OCI-LY3 (cell line): ENCODE data around the gene NFX1.

Experiments
- H2AFZ ChIP-seq: fragments of 200-600, 300-600 bp; shearing (Covaris generic); 2 replicates; pipeline ENCODE4 v1.6.0; 2014; ENCODE audit warnings: antibody characterized with exemption, low read depth, low read length
- H3K27ac ChIP-seq: fragments of 200-600, 300-600 bp; sonication (generic); 2 replicates; pipeline ENCODE4 v1.5.1; 2014; ENCODE audit warnings: mild to moderate bottlenecking, low read length, moderate library complexity, mixed read lengths
- H3K27me3 ChIP-seq: fragments of 200-600, 300-600 bp; sonication (generic); 2 replicates; pipeline ENCODE4 v1.6.1; 2014; ENCODE audit warnings: low read depth, low read length, mixed read lengths
- H3K36me3 ChIP-seq: fragments of 200-600, 300-600 bp; sonication (generic); replicated peaks from 2 replicates; pipeline ENCODE3; 2014; ENCODE audit warnings: low read depth, low read length, mixed read lengths
- H3K4me1 ChIP-seq: fragments of 300-600, 200-600 bp; sonication (generic); 2 replicates; pipeline ENCODE4 v1.6.1; 2014; ENCODE audit warnings: low read length, mixed read lengths
- H3K4me2 ChIP-seq: fragments of 200-600, 300-600 bp; sonication (generic); 2 replicates; pipeline ENCODE4 v1.6.1; 2014; ENCODE audit warnings: low read length, mixed read lengths
- H3K4me3 ChIP-seq: fragments of 300-600, 200-600 bp; sonication (generic); 2 replicates; pipeline ENCODE4 v1.5.1; 2014; ENCODE audit warnings: antibody characterized with exemption, mild to moderate bottlenecking, low read length, moderate library complexity
- H3K79me2 ChIP-seq: fragments of 300-600, 200-600 bp; shearing (Covaris generic); 2 replicates; pipeline ENCODE4 v1.6.1; 2014; ENCODE audit warnings: mild to moderate bottlenecking, low read length, mixed read lengths
- H3K9ac ChIP-seq: fragments of 300-600, 200-600 bp; shearing (Covaris generic); 2 replicates; pipeline ENCODE4 v1.6.0; 2014; ENCODE audit warnings: mild to moderate bottlenecking, low read length, moderate library complexity
- H3K9me3 ChIP-seq: fragments of 200-600, 300-600 bp; shearing (Covaris generic); 2 replicates; pipeline ENCODE4 v1.6.1; 2014; ENCODE audit warnings: low read length, mixed read lengths; ENCODE audit not compliant: insufficient read depth
- H4K20me1 ChIP-seq: fragments of 200-600, 300-600 bp; sonication (generic); 2 replicates; pipeline ENCODE4 v1.6.1; 2016; ENCODE audit warnings: low read length, mixed read lengths; ENCODE audit not compliant: insufficient read depth
- EZH2phosphoT487 ChIP-seq: fragments of 200-600 bp; shearing (Covaris generic); IDR thresholded peaks from 2 replicates; pipeline ENCODE4 v1.6.1; 2018; ENCODE audit warnings: antibody characterized with exemption, mixed run types, low read depth
- TF ChIP-seq, protein P1 (sequence below): fragments of 200-600, 300-600 bp; sonication (generic); IDR thresholded peaks from 2 replicates; pipeline ENCODE4 v1.5.1; 2014; ENCODE audit warnings: antibody characterized with exemption, low read length, low read depth

NFX1 gene

DNA sequence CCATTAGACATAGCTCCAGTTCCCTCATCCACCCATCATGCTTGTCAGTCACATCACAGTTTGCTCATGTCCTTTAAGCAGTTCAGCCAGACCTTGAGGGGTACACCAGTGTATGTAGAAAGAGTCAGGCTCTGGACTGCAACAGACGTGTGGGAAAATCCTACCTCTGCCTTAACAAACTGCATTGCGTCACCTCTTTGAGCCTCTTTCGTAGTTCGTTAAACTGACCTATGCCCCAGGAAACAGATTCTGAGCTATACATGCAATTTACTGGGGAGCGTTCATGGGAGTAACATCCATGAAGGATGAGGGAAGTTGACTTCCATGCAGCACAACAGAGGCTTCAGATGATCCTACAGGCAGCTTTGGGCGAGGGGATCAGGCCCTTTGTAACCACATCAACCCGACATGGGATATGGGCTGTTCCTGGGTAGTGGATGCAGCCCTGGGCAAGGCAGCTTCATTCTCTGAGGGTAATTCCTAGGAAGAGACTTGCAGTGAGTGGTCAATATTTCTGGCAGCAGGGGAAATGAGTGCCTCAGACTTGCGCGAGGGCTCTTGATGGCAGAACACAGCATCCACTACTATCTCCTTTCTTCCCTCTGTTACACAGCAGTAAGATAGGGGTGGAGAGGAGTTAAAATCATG, 46.1 kb upstream of the NFX1 start:
- H3K4me2 ChIP-seq: no peak overlapping the region
- H3K27me3 ChIP-seq: no peaks in the 10 kb centered on the region
- no peaks in the 10 kb centered on the region for H3K9me3 ChIP-seq
- H3K27ac ChIP-seq: no peak overlapping the region
- TF ChIP-seq, protein P1, sequence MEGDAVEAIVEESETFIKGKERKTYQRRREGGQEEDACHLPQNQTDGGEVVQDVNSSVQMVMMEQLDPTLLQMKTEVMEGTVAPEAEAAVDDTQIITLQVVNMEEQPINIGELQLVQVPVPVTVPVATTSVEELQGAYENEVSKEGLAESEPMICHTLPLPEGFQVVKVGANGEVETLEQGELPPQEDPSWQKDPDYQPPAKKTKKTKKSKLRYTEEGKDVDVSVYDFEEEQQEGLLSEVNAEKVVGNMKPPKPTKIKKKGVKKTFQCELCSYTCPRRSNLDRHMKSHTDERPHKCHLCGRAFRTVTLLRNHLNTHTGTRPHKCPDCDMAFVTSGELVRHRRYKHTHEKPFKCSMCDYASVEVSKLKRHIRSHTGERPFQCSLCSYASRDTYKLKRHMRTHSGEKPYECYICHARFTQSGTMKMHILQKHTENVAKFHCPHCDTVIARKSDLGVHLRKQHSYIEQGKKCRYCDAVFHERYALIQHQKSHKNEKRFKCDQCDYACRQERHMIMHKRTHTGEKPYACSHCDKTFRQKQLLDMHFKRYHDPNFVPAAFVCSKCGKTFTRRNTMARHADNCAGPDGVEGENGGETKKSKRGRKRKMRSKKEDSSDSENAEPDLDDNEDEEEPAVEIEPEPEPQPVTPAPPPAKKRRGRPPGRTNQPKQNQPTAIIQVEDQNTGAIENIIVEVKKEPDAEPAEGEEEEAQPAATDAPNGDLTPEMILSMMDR: no peak
- TF ChIP-seq EZH2phosphoT487: no peak
- peaks cover 6% of the 10 kb centered on the region for H3K36me3 ChIP-seq
- H2AFZ ChIP-seq: no peak overlapping the region
- no peaks in the 10 kb centered on the region for H4K20me1 ChIP-seq
- no peak overlapping the region for H3K9ac ChIP-seq
- H3K4me1 ChIP-seq: peaks cover 3% of the 10 kb centered on the region; the same call in 1 of the 2 replicates
- no peak overlapping the region for H3K4me3 ChIP-seq
- H3K79me2 ChIP-seq: no peaks in the 10 kb centered on the region

DNA sequence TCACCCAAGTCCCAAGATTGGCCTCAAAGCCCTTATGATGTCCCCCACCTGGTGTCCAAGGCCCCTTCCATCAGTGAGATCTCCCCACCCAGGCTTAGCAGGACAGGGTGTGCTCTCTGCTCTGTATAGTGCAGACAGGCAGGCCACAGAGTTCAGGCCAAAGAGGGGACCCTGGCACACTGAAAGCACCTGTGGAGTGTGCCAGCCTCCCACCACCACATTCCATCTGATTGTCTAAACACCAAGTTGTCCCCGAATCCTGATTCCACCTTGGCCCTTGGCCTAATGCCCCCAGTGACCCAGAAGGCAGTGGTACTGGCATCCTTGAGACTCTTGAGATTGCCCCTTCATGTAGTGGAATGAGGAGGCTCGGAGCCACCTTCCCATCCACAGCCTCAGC, 45.0 kb upstream of the NFX1 start:
- Histone ChIP-seq H4K20me1 (no peaks in the 10 kb centered on the region), H3K4me3 (no peak overlapping the region), H3K27ac (no peak overlapping the region), H3K9me3 (no peaks in the 10 kb centered on the region), H3K4me1 (peaks cover 4% of the 10 kb centered on the region; the same call in 1 of the 2 replicates), H3K36me3 (peaks cover 11% of the 10 kb centered on the region), H2AFZ (no peak overlapping the region), H3K27me3 (no peaks in the 10 kb centered on the region), H3K4me2 (no peak overlapping the region), H3K9ac (no peak overlapping the region), H3K79me2 (no peaks in the 10 kb centered on the region)
- TF ChIP-seq, protein P1: no peak
- no peak for TF ChIP-seq EZH2phosphoT487

DNA sequence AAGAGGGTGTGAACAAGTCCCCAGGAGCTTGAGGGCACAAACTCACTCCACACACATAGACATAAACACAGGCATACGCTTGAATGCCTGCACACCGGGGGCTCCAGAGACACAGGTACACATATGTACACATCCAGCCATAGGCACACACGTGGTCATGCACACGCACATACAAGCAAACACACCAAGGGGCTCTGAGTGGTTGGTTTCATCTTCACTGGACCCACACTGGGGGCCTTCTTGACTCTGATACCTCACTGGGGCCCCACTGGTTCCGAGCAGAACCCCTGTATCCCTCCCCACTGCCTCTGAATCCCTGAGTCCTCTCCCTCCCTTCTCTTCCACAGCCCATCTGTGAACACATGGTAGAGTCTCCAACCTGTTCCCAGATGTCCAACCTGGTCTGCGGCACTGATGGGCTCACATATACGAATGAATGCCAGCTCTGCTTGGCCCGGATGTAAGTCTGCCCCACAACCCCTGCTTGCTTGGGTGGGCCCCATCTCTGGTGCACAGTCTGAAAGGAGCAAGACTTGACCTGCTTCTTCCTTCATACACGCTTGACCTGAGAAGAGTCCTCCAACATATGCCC, 44.0 kb upstream of the NFX1 start:
- no peak overlapping the region for H3K27ac ChIP-seq

DNA sequence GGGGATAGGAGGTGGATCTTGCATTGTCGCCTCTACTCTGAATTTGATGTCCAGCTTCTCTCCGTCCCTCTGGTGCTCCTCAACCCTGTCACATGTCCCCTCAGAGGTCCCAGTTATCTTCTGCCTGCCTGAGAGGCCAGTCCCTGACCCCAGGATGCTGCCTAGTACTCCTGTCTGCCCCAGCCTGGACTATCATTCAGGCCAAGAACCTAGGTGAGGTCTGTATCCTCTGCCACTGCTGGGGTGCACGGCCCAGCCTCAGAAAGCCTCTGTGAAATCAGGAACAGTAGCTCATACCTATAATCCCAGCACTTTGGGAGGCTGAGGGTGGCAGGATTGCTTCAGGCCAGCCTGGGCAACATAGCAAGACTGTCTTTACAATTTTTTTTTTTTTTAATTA, 41.7 kb upstream of the NFX1 start:
- TF ChIP-seq, protein P1: no peak
- TF ChIP-seq EZH2phosphoT487: no peak
- H3K4me2 ChIP-seq: no peak overlapping the region

More for the DNA sequence above, 44.0 kb upstream of the NFX1 start:
- no peak overlapping the region for H3K4me2 ChIP-seq
- H3K79me2 ChIP-seq: no peaks in the 10 kb centered on the region
- no peaks in the 10 kb centered on the region for H3K27me3 ChIP-seq
- H4K20me1 ChIP-seq: no peaks in the 10 kb centered on the region
- H3K9ac ChIP-seq: no peak overlapping the region
- TF ChIP-seq EZH2phosphoT487: no peak
- TF ChIP-seq, protein P1: no peak
- peaks cover 4% of the 10 kb centered on the region; the same call in 1 of the 2 replicates for H3K4me1 ChIP-seq
- no peak overlapping the region for H3K4me3 ChIP-seq
- H3K36me3 ChIP-seq: peaks cover 14% of the 10 kb centered on the region
- H3K9me3 ChIP-seq: no peaks in the 10 kb centered on the region
- no peak overlapping the region for H2AFZ ChIP-seq

More for the DNA sequence above, 41.7 kb upstream of the NFX1 start:
- H3K4me1 ChIP-seq: peaks cover 4% of the 10 kb centered on the region; the same call in 1 of the 2 replicates
- H3K79me2 ChIP-seq: no peaks in the 10 kb centered on the region
- no peak overlapping the region for H3K27ac ChIP-seq
- H3K36me3 ChIP-seq: peaks cover 22% of the 10 kb centered on the region
- H4K20me1 ChIP-seq: no peaks in the 10 kb centered on the region
- H3K9ac ChIP-seq: no peak overlapping the region
- H3K4me3 ChIP-seq: no peak overlapping the region
- H2AFZ ChIP-seq: no peak overlapping the region
- H3K27me3 ChIP-seq: no peaks in the 10 kb centered on the region
- no peaks in the 10 kb centered on the region for H3K9me3 ChIP-seq
